ENCODE results near the gene MESD.

- TF ChIP-seq, protein P1, sequence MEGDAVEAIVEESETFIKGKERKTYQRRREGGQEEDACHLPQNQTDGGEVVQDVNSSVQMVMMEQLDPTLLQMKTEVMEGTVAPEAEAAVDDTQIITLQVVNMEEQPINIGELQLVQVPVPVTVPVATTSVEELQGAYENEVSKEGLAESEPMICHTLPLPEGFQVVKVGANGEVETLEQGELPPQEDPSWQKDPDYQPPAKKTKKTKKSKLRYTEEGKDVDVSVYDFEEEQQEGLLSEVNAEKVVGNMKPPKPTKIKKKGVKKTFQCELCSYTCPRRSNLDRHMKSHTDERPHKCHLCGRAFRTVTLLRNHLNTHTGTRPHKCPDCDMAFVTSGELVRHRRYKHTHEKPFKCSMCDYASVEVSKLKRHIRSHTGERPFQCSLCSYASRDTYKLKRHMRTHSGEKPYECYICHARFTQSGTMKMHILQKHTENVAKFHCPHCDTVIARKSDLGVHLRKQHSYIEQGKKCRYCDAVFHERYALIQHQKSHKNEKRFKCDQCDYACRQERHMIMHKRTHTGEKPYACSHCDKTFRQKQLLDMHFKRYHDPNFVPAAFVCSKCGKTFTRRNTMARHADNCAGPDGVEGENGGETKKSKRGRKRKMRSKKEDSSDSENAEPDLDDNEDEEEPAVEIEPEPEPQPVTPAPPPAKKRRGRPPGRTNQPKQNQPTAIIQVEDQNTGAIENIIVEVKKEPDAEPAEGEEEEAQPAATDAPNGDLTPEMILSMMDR (IDR thresholded peaks at IDR 0.05): no peak
- TF ChIP-seq ZFX (IDR thresholded peaks at IDR 0.05; ENCODE audit: borderline replicate concordance): no peak
Observed at GRCh38 chr15:80974914-80975313, 14.7 kb downstream of the MESD start.
